Right renal pelvis (tissue), 4 donors: ENCODE data around the gene EHMT2. TPM values are rescaled to one million over a fixed set of nuclear protein-coding genes. Genes with fewer than 3 reads are reported as not detected.
"Not testable (repeated sequence)": the region's sequence is repeated elsewhere in the genome, so short reads cannot be mapped to it uniquely, and the experiment has no call there.

Experiments used
- DNase-seq, 4 donors: peaks; one replicate each; pipeline ENCODE4 v3.0.0-alpha.2; 2013; ENCODE audit warnings: low read depth in 4 of 4, low spot score in 3 of 4, missing footprints in 1 of 4
- polyA plus RNA-seq, 4 donors: library from polyadenylated mRNA; unstranded; fragments of 120-200 nt; gene quantifications; one replicate each; pipeline ENCODE4 v1.2.1, GENCODE V29; 2013; ENCODE audit not compliant: insufficient read length in 4 of 4

EHMT2 gene
- polyA plus RNA-seq, 4 donors, result 71.6 to 88.6 (median 77.8) TPM

DNA sequence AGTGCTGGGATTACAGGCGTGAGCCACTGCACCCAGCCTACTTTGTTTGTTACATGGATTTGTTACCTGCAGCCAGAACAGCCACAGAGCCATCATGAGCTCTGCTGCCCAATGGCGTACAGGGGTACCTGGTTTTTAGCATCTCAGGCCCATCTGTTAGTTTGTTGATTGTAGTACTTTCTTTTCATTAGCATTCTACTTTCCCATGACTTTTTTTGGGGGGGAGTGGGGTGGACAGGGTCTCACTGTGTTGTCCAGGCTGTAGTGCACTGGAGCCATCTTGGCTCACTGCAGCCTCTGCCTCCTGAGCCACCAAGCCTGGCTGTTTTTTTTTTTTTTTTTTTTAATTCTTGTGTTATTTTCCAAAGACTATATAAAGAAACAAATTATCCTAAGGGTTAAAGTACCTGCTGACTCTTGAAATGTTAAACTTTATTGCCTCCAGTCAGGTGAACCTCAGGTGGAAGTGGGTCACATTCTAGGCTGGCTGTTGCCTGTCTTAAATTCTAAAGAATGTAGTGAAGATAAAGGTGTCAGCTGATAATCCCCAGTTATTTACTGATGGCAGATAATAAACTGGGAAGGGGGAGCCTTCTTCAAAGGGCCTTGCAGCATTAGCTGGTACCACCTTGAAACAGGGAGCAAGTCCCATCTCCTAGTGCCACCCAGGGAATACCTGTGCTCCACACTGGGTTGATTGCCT, 50.1 kb downstream of the EHMT2 start:
- DNase-seq, result no peak

DNA sequence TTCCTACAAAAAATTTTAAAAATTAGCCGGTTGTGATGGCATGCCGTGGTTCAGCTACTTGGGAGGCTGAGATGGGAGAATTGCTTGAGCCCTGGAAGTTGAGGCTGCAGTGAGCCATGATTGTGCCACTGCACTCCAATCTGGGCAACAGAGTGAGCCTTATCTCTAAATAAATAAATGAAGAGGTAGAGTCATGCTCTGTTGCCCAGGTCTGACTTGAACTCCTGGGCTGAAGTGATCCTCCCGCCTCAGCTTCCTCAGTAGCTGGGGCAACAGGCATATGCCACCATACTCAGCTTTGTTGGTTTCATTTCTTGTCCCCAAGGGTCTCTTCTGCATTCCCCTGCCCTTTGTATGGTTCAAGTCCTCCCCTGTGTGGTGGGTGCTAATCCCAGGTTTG, 53.0 kb downstream of the EHMT2 start:
- no peak for DNase-seq

DNA sequence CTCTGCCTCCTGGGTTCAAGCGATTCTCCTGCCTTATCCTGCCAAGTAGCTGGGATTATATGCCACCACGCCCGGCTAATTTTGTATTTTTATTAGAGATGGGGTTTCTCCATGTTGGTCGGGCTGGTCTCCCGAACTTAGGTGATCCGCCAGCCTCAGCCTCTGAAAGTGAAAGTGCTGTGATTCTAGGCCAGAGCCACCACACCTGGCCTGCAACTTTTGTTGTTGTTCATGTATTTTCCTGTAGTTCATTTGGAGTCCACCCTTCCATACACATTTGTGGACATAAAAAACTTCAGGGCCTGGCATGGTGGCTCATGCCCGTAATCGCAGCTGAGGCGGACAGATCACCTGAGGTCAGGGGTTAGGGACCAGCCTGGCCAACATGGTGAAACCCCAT, 55.4 kb downstream of the EHMT2 start:
- DNase-seq, result no peak

DNA sequence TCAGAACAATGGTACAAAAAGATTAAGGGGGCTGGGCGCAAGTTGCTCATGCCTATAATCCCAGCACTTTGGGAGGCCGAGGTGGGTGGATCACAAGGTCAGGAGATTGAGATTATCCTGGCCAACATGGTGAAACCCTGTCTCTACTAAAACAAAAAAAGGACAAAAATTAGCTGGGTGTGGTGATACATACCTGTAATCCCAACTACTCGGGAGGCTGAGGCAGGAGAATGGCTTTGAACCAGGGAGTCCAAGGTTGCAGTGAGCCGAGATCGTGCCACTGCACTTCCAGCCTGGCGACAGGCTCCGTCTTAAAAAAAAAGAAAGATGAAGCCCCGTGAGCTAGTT, 57.7 kb downstream of the EHMT2 start:
- DNase-seq, result not testable (repeated sequence)

DNA sequence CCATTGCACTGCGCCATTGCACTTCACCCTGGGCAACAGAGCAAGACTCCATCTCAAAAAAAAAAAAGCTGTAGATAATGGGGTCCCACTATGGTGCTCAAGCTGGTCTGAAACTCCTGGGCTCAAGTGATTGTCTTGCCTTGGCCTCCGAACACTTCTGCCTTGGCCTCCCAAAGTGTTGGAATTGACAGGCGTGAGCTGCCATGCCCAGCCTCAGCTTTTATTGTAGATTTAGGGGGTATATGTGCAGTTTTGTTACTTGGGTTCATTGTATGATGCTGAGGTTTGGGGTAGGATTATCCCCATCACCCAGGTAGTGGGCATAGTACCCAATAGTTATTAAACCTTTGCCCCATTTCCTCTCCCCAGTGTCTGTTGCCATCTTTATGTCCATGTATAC, 58.5 kb downstream of the EHMT2 start:
- no peak for DNase-seq

DNA sequence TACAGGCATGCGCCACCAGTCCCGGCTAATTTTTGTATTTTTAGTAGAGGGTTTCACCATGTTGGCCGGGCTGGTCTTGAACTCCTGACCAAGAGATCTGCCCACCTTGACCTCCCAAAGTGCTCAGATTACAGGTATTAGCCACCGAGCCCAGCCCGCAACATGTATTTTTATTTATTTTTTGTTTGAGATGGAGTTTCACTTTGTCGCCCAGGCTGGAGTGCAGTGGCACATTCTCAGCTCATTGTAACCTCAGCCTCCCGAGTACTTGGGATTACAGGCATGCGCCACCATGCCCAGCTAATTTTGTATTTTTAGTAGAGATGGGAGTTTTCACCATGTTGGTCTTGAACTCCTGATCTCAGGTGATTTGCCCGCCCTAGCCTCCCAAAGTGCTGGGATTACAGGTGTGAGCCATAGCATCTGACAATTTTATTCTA, 59.4 kb downstream of the EHMT2 start:
- not testable (repeated sequence) for DNase-seq

DNA sequence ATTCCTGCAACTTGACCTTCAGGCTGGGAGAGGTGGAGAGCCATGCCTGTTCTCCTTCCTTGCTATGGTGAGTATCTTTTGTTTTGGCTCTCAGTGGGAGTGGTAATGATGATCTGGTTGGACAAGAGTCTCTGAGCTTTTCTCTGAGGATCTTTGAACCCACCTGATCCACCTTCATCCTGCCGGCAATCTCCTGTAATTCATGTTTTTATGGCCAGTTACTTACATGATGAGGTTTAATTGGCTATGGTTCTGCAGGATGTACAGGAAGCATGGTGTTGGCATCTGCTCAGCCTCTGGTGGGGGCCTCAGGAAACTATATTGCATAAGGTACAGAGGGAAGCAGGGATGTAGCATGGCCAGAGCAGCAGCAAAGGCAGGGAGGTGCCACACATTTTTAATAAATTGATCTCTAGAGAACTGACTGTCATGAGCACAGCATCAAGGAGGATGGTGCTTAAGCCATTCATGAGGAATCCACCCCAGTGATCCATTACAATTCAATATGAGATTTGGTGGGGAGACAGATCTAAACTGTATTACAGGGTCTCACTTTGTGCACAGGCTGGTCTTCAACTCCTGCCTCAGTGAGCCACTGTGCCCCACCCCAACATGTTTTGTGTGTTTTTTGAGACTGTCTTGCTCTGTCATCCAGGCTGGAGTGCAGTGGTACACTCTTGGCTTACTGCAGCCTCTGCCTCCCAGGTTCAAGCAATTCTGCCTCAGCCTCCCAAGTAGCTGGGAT, 60.0 kb downstream of the EHMT2 start:
- DNase-seq, result no peak

DNA sequence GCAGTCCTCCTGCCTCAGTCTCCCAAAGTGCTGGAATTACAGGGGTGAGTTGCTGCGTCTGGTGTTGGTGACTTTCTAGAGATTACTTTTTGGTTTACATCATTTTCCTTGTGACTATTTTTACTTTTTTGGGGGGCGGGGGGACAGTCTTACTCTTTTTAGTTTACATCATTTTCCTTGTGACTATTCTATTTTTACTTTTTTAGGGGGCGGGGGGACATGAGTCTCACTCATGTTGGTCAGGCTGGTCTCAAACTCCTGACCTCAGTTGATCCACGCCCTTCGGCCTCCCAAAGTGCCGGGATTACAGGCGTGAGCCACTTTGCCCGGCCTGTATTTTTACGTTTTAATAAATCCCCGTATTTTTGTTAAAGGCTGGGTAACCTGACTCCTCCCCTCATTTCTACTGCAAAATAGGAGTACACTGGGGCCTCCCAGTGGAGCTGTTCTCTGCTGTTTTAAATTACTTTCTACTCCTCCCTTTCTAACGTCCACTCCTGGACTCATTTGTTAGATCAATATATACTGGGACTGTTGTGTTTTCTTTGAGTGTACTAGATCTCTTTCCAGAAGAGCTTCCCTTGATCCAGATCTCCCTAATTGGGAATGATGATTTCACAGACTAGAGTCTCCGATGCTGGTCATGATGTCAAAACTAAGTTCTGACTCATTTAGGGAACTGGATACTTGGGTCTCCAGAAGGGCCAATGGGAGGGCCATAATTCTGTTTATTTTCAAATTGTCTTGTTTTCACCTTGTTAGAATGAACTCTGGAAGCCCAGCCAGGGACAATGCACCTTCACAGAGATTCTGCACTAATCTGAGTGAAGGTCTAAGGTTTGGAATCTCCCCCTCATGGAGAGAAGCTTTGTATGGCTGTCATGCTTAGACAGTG, 60.8 kb downstream of the EHMT2 start:
- DNase-seq, result no peak

DNA sequence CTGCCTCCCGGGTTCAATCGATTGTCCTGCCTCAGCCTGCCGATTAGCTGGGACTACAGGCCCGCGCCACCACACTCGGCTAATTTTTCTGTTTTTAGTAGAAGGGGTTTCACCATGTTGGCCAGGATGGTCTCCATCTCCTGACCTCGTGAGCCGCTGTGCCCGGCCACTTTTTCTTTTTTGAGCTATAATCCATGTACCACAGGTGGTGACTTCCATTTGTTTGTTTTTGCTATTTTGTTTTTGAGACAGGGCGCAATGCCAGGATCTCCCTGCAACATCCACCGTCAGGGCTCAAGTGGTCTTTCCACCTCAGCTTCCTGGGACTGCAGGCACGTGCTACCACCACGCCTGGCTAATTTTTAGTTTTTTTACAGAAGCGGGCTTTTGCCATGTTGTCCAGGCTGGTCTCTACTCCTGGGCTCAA, 61.4 kb downstream of the EHMT2 start:
- no peak for DNase-seq

DNA sequence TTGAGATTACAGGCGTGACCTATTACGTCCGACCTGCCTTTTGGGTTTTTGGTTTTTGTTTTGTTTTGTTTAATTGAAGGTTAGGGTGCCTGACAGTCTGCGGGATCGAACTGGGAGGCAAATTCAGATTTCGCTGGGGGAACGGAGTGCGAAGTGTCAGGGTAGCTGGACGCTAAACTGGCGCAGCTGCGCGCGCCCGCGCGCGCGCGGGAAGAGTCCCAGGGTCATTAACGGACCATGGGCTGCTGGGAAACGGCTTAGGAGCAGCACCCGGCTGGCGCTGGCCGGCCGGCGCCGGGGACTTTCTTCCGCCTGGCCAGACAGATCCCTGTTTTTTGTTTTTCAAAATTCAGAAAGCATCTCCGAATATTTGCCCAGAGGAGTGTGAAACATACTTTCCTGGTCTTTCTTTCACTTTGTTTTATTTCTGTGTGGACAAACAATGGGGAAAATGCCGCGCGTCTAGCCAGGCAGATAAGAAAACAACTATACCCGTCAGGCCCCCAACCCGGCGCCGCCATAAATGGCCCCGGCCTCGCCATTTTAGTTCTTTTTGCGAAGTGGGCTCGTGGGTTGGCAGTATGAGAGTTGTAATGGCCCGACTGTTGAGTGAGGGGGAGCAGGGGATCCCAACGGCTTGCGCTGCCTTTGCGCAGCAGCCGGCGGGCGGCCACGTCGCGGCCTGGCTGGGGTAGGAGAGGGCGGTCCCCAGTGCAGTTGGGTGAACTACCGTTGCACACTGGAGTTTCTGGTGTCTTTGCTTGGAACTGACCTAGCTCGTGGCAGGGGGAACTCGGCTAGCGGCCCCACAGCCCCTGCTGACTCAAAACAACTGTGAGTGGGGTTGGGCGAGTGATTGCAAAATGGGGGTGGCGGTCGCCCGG, 62.9 kb downstream of the EHMT2 start:
- peak; percentile 87 to 91 (median 88) for DNase-seq

DNA sequence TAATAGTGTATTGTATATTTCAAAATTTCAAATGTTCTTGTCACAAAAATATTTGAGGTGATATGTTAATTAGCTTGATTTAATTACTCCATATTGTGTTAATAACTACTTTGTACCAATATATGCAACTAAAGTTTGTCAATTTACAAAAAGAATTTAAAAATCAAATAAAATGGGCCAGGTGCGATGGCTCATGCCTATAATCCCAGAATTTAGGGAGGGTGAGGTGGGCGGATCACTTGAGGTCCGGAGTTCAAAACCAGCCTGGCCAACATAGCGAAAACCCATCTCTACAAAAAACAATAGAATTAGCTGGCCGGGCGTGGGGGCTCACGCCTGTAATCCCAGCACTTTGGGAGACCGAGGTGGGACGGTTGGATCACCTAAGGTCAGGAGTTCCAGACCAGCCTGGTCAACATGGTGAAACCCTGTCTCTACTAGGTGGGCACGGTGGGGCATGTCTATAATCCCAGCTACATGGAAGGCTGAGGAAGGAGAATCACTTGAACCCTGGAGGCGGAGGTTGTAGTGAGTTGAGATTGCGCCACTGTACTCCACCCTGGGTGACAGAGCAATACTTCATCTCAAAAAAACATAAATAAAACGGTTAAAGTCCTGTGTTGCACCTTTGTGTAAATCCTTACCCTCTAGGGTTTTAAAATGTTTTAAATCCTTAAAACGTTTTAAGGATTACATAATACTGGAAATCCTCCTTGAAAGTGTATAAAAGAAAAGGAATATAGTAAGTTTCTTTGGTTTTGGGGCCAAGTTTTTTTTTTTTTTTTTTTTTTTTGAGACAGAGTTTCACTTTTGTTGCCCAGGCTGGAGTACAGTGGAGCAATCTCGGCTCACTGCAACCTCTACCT, 65.9 kb downstream of the EHMT2 start:
- no peak for DNase-seq

DNA sequence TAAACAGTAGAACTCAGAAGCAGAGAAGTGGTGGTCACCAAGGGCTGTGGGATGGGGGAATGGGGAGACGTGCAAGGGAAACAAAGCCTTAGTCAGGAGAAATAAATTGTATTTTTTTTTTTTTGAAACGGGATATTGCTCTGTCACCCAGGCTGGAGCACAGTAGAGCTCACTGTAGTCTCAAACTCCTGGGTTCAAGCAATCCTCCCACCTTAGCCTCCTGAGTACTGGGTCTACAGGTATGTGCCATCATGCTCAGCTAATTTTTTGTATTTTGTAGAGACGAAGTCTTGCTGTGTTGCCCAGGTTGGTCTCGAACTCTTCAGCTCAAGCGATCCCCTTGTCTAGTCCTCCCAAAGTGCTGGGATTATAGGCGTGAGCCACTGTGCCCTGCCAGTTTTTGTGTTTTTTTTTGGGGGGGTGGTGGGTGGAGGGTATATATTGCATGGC, 66.6 kb downstream of the EHMT2 start:
- no peak for DNase-seq

Other genes with a start within 250 kb of the EHMT2 start
- 100 to 1,000 TPM; 236 to 267 (median 247) TPM for gene BAG6, start 245.0 kb downstream of the EHMT2 start, polyA plus RNA-seq
- gene APOM, start 241.8 kb downstream of the EHMT2 start, polyA plus RNA-seq, result 100 to 1,000 TPM in 3 of 4 donors, 10 to 100 TPM in 1; 91.2 to 139 (median 117) TPM
- gene C6orf47, start 236.9 kb downstream of the EHMT2 start, polyA plus RNA-seq, result 10 to 100 TPM; 20.0 to 22.5 (median 20.7) TPM
- 10 to 100 TPM; 25.6 to 28.8 (median 26.0) TPM for gene GPANK1, start 232.7 kb downstream of the EHMT2 start, polyA plus RNA-seq
- 100 to 1,000 TPM; 237 to 255 (median 246) TPM for gene CSNK2B, start 231.6 kb downstream of the EHMT2 start, polyA plus RNA-seq
- gene LY6G5B, start 227.7 kb downstream of the EHMT2 start, polyA plus RNA-seq, result 10 to 100 TPM; 14.0 to 21.3 (median 15.2) TPM
- gene LY6G5C, start 216.6 kb downstream of the EHMT2 start, polyA plus RNA-seq, result 1 to 10 TPM; 2.4 to 3.3 (median 2.7) TPM
- gene ABHD16A, start 194.4 kb downstream of the EHMT2 start, polyA plus RNA-seq, result 10 to 100 TPM; 52.5 to 62.6 (median 52.9) TPM
- gene LY6G6F, start 190.8 kb downstream of the EHMT2 start, polyA plus RNA-seq, result 1 to 10 TPM in 1 of 4 donors, under 1 TPM in 3; 0.33 to 1.0 (median 0.80) TPM
- gene LY6G6D, start 182.3 kb downstream of the EHMT2 start, polyA plus RNA-seq, result under 1 TPM in 1 of 4 donors, not detected in 3; 0.82 TPM
- under 1 TPM in 3 of 4 donors, not detected in 1; 0.28 to 0.43 (median 0.40) TPM for gene LY6G6C, start 176.0 kb downstream of the EHMT2 start, polyA plus RNA-seq
- 1 to 10 TPM in 3 of 4 donors, under 1 TPM in 1; 0.96 to 3.8 (median 1.2) TPM for gene MPIG6B, start 174.3 kb downstream of the EHMT2 start, polyA plus RNA-seq
- 100 to 1,000 TPM; 148 to 230 (median 168) TPM for gene DDAH2, start 168.4 kb downstream of the EHMT2 start, polyA plus RNA-seq
- gene CLIC1, start 161.2 kb downstream of the EHMT2 start, polyA plus RNA-seq, result 100 to 1,000 TPM; 290 to 327 (median 297) TPM
- gene MSH5, start 157.7 kb downstream of the EHMT2 start, polyA plus RNA-seq, result 10 to 100 TPM; 18.3 to 25.7 (median 20.5) TPM
- 1 to 10 TPM; 2.7 to 9.2 (median 5.6) TPM for gene SAPCD1, start 135.0 kb downstream of the EHMT2 start, polyA plus RNA-seq
- gene VWA7, start 120.4 kb downstream of the EHMT2 start, polyA plus RNA-seq, result 10 to 100 TPM in 1 of 4 donors, 1 to 10 TPM in 3; 7.1 to 10.4 (median 8.7) TPM
- gene VARS1, start 101.9 kb downstream of the EHMT2 start, polyA plus RNA-seq, result 10 to 100 TPM; 56.8 to 59.8 (median 59.0) TPM
- 10 to 100 TPM; 82.9 to 92.5 (median 84.0) TPM for gene LSM2, start 90.7 kb downstream of the EHMT2 start, polyA plus RNA-seq
- gene HSPA1L, start 82.4 kb downstream of the EHMT2 start, polyA plus RNA-seq, result 1 to 10 TPM; 3.8 to 4.8 (median 4.0) TPM
- 100 to 1,000 TPM in 2 of 4 donors, 10 to 100 TPM in 2; 93.4 to 143 (median 105) TPM for gene HSPA1A, start 82.2 kb downstream of the EHMT2 start, polyA plus RNA-seq
- 100 to 1,000 TPM; 106 to 189 (median 147) TPM for gene HSPA1B, start 70.0 kb downstream of the EHMT2 start, polyA plus RNA-seq
- gene NEU1, start 34.9 kb downstream of the EHMT2 start, polyA plus RNA-seq, result 10 to 100 TPM; 76.5 to 91.2 (median 76.6) TPM
- gene SLC44A4, start 18.7 kb downstream of the EHMT2 start, polyA plus RNA-seq, result 10 to 100 TPM; 44.2 to 55.2 (median 44.7) TPM
- 10 to 100 TPM; 21.6 to 27.7 (median 23.0) TPM for gene ZBTB12, start 4.4 kb upstream of the EHMT2 start, polyA plus RNA-seq
- gene C2, start 30.0 kb upstream of the EHMT2 start, polyA plus RNA-seq, result 1 to 10 TPM; 3.6 to 5.6 (median 4.3) TPM
- 10 to 100 TPM in 1 of 4 donors, 1 to 10 TPM in 3; 5.0 to 20.8 (median 6.1) TPM for gene CFB, start 48.4 kb upstream of the EHMT2 start, polyA plus RNA-seq
- gene NELFE, start 61.3 kb upstream of the EHMT2 start, polyA plus RNA-seq, result 100 to 1,000 TPM in 1 of 4 donors, 10 to 100 TPM in 3; 88.2 to 102 (median 92.2) TPM
- gene SKIC2, start 61.5 kb upstream of the EHMT2 start, polyA plus RNA-seq, result 10 to 100 TPM; 41.1 to 51.1 (median 44.7) TPM
- gene DXO, start 74.4 kb upstream of the EHMT2 start, polyA plus RNA-seq, result 10 to 100 TPM; 28.9 to 30.7 (median 29.5) TPM
- 10 to 100 TPM; 11.1 to 23.7 (median 14.7) TPM for gene C4A, start 84.4 kb upstream of the EHMT2 start, polyA plus RNA-seq
- 10 to 100 TPM; 13.1 to 21.4 (median 17.3) TPM for gene C4B, start 117.1 kb upstream of the EHMT2 start, polyA plus RNA-seq
- 1 to 10 TPM in 1 of 4 donors, under 1 TPM in 3; 0.27 to 1.2 (median 0.95) TPM for gene CYP21A2, start 140.7 kb upstream of the EHMT2 start, polyA plus RNA-seq
- gene TNXB, start 211.6 kb upstream of the EHMT2 start, polyA plus RNA-seq, result 10 to 100 TPM in 1 of 4 donors, 1 to 10 TPM in 3; 3.2 to 11.2 (median 5.0) TPM
- gene ATF6B, start 230.5 kb upstream of the EHMT2 start, polyA plus RNA-seq, result 100 to 1,000 TPM in 3 of 4 donors, 10 to 100 TPM in 1; 98.3 to 104 (median 101) TPM
- gene FKBPL, start 232.6 kb upstream of the EHMT2 start, polyA plus RNA-seq, result 1 to 10 TPM; 6.4 to 7.9 (median 7.4) TPM